Neural cell (in vitro differentiated cells): ENCODE data around the gene RAD51B.

Source experiments
- CTCF ChIP-seq: fragments of 450-650 bp; IDR thresholded peaks from 2 replicates; pipeline ENCODE4 v1.5.1; 2014; ENCODE audit warnings: antibody characterized with exemption, mild to moderate bottlenecking, moderate library complexity; ENCODE audit not compliant: poor library complexity, severe bottlenecking
- EZH2 ChIP-seq: fragments of 200-600, 300-800 bp; shearing (Covaris generic), sonication (generic); IDR thresholded peaks from 2 replicates; pipeline ENCODE4 v1.6.1; 2014; ENCODE audit warnings: antibody characterized with exemption, low read length, borderline replicate concordance, mild to moderate bottlenecking; ENCODE audit not compliant: insufficient read depth, poor library complexity, severe bottlenecking
- POLR2AphosphoS5 ChIP-seq: IDR thresholded peaks from 2 replicates; pipeline ENCODE4 v1.6.1; 2012
- RAD21 ChIP-seq: fragments of 450-650 bp; conservative IDR thresholded peaks from 2 replicates; pipeline ENCODE4 v1.6.1; 2014; ENCODE audit warnings: antibody characterized with exemption, mild to moderate bottlenecking, moderate library complexity

- TF ChIP-seq CTCF (no peak), EZH2 (no peak), RAD21 (no peak), POLR2AphosphoS5 (no peak)
Measured at GRCh38 chr14:68634332-68634731, 814.8 kb downstream of the RAD51B start.
